Hematopoietic multipotent progenitor cell treated with erythropoietin and hydrocortisone succinate and interleukin-3 and kit ligand, for 15 days (in vitro differentiated cells): ENCODE data around the gene TRIP12.
"Not testable (repeated sequence)": the region's sequence is repeated elsewhere in the genome, so short reads cannot be mapped to it uniquely, and the experiment has no call there.

Experiments
- DNase-seq: peaks from one replicate; pipeline ENCODE4 v3.0.0-alpha.2; 2015; ENCODE audit warnings: low spot score

The TRIP12 gene

GRCh38 chr2:229921892-229922448 is at the start of gene TRIP12:
TSS of gene TRIP12 (minus strand) at chr2:229922009. CDS start at chr2:229880079, 41,930 bp downstream.
- DNase-seq = no peak

- no peak for DNase-seq
Measured at GRCh38 chr2:229971298-229971790, 49.5 kb upstream of the TRIP12 start.

- no peak for DNase-seq
Measured at GRCh38 chr2:229970406-229970805, 48.6 kb upstream of the TRIP12 start.

GRCh38 chr2:229969921-229970320 is 48.1 kb upstream of the TRIP12 start:
- DNase-seq = no peak

- DNase-seq = not testable (repeated sequence)
Measured at GRCh38 chr2:229963596-229963995, 41.8 kb upstream of the TRIP12 start.

GRCh38 chr2:229956491-229956890 is 34.7 kb upstream of the TRIP12 start:
- DNase-seq = no peak

GRCh38 chr2:229955663-229956062 is 33.9 kb upstream of the TRIP12 start:
- no peak for DNase-seq

- DNase-seq = no peak
Measured at GRCh38 chr2:229952256-229952835, 30.5 kb upstream of the TRIP12 start.

- no peak for DNase-seq
Measured at GRCh38 chr2:229947544-229947943, 25.7 kb upstream of the TRIP12 start.

GRCh38 chr2:229945975-229946374 is 24.2 kb upstream of the TRIP12 start:
- no peak for DNase-seq

GRCh38 chr2:229943770-229944449 is 22.1 kb upstream of the TRIP12 start:
- DNase-seq = no peak

- DNase-seq = no peak
Measured at GRCh38 chr2:229943171-229943570, 21.4 kb upstream of the TRIP12 start.

GRCh38 chr2:229942671-229943070 is 20.9 kb upstream of the TRIP12 start:
- no peak for DNase-seq

GRCh38 chr2:229937537-229937936 is 15.7 kb upstream of the TRIP12 start:
- no peak for DNase-seq

- no peak for DNase-seq
Measured at GRCh38 chr2:229931241-229931640, 9.4 kb upstream of the TRIP12 start.

GRCh38 chr2:229930656-229931055 is 8.8 kb upstream of the TRIP12 start:
- no peak for DNase-seq

GRCh38 chr2:229927817-229928321 is 6.1 kb upstream of the TRIP12 start:
- no peak for DNase-seq

GRCh38 chr2:229925201-229925600 is 3.4 kb upstream of the TRIP12 start:
- no peak for DNase-seq

- not testable (repeated sequence) for DNase-seq
Measured at GRCh38 chr2:229924541-229924940, 2.7 kb upstream of the TRIP12 start.

GRCh38 chr2:229922449-229923386 is 909 bp upstream of the TRIP12 start, which contains the start of gene FBXO36:
TSS of gene FBXO36 (plus strand) at chr2:229922503. CDS start at chr2:229922514, 11 bp downstream.
- DNase-seq = peak; percentile 93

- DNase-seq = peak; percentile 60
Measured at GRCh38 chr2:229921101-229921891, 513 bp downstream of the TRIP12 start.
